Measurements from ENCODE around the gene ARMS2. TPM values are rescaled to one million over a fixed set of nuclear protein-coding genes. Genes with fewer than 3 reads are reported as not detected.
A peak's percentile ranks its signal among the peaks of the same experiment; 100 is the strongest.

Gene ARMS2
- total RNA-seq, 1 donor from 2014 or later, result not detected

DNA sequence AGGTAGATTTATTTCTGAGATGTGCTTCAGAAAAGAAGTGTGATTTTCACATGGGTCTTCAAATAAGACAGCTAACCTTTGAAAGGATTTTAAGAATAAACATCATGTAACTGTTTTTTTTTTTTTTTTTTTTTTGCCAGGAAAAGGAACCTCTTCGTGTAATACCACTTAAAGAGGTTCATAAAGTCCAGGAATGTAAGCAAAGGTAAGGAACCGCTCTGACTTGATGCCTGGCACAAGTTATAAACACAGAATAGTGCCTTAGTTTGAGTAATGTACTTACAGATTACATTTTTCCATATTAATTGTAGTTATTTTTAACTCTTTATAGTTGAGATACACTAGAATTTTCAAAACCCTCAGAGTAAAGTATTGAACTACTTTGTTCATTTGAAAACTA is 30.4 kb upstream of the ARMS2 start:
- Histone ChIP-seq H3K27me3 (ENCODE audit: control insufficient read depth, insufficient read depth, low read length) (no peaks in the 10 kb centered on the region), H3K36me3 (ENCODE audit: control insufficient read depth, insufficient read depth, low read length) (peaks cover 4% of the 10 kb centered on the region), H3K4me3 (ENCODE audit: low read depth, low read length) (no peak overlapping the region)
- DNase-seq (ENCODE audit: low read depth), result no peak
- no peak for FAIRE-seq
- no peak for TF ChIP-seq CTCF (IDR thresholded peaks at IDR 0.05; ENCODE audit: insufficient read depth, low read length, severe bottlenecking)

DNA sequence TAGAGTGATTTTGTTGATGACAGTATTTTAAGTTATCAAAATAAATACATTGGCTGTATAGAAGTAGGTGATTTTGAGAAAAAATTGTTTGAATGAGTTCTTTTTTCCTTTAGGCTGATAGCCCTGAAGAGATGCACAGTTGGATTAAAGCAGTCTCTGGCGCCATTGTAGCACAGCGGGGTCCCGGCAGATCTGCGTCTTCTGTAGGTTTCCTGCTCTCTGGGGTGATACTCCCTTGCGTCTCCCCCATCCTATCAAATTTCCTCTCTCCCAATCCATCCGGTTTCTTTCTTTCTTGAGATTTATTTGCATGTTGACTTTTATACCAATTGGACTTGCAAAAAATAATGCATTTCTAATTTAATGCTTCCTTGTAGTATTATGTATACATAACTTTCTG is 27.6 kb upstream of the ARMS2 start:
- Histone ChIP-seq H3K36me3 (ENCODE audit: control insufficient read depth, insufficient read depth, low read length) (peaks cover 10% of the 10 kb centered on the region), H3K27me3 (ENCODE audit: control insufficient read depth, insufficient read depth, low read length) (no peaks in the 10 kb centered on the region), H3K4me3 (ENCODE audit: low read depth, low read length) (no peak overlapping the region)
- no peak for TF ChIP-seq CTCF (IDR thresholded peaks at IDR 0.05; ENCODE audit: insufficient read depth, low read length, severe bottlenecking)
- FAIRE-seq (no peak), DNase-seq (ENCODE audit: low read depth) (no peak)

GRCh38 chr10:122427280-122427679 is 27.2 kb upstream of the ARMS2 start:
- Histone ChIP-seq H3K36me3 (ENCODE audit: control insufficient read depth, insufficient read depth, low read length) (peaks cover 10% of the 10 kb centered on the region), H3K27me3 (ENCODE audit: control insufficient read depth, insufficient read depth, low read length) (no peaks in the 10 kb centered on the region), H3K4me3 (ENCODE audit: low read depth, low read length) (no peak overlapping the region)
- TF ChIP-seq CTCF (IDR thresholded peaks at IDR 0.05; ENCODE audit: insufficient read depth, low read length, severe bottlenecking), result no peak
- no peak for FAIRE-seq
- DNase-seq (ENCODE audit: low read depth), result no peak

GRCh38 chr10:122435212-122435827 is 19.1 kb upstream of the ARMS2 start:
- TF ChIP-seq CTCF (IDR thresholded peaks at IDR 0.05; ENCODE audit: insufficient read depth, low read length, severe bottlenecking), result no peak
- H3K27me3 ChIP-seq (ENCODE audit: control insufficient read depth, insufficient read depth, low read length), result no peaks in the 10 kb centered on the region
- no peak overlapping the region for H3K4me3 ChIP-seq (ENCODE audit: low read depth, low read length)
- H3K36me3 ChIP-seq (ENCODE audit: control insufficient read depth, insufficient read depth, low read length), result no peaks in the 10 kb centered on the region
- FAIRE-seq (no peak), DNase-seq (ENCODE audit: low read depth) (peak; percentile 49)

- Histone ChIP-seq H3K36me3 (ENCODE audit: control insufficient read depth, insufficient read depth, low read length) (no peaks in the 10 kb centered on the region), H3K4me3 (ENCODE audit: low read depth, low read length) (no peak overlapping the region), H3K27me3 (ENCODE audit: control insufficient read depth, insufficient read depth, low read length) (no peaks in the 10 kb centered on the region)
- peak; percentile 64 for FAIRE-seq
- peak; percentile 76 for DNase-seq (ENCODE audit: low read depth)
- TF ChIP-seq CTCF (IDR thresholded peaks at IDR 0.05; ENCODE audit: insufficient read depth, low read length, severe bottlenecking), result no peak
These were observed 12.5 kb upstream of the ARMS2 start for GRCh38 chr10:122441961-122442360.

DNA sequence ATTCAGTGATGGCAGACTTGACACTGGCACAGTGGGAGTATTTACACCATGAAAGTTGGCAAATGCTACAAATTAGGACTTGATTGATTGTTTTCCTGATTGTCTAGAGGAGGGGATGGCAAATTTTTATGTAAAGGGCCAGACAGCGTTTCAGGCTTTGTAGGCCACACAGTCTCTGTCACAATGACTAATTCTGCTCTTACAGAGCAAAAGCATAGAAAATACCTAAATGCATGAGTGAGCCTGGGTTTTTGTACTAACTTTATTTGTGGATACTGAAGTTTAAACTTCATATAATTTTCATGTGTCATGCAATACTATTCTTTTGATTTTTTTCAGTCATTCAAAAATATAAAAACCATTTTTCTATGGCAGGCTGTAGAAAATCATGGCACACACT is 9.0 kb upstream of the ARMS2 start:
- no peaks in the 10 kb centered on the region for H3K27me3 ChIP-seq (ENCODE audit: control insufficient read depth, insufficient read depth, low read length)
- FAIRE-seq (no peak), DNase-seq (ENCODE audit: low read depth) (no peak)
- TF ChIP-seq CTCF (IDR thresholded peaks at IDR 0.05; ENCODE audit: insufficient read depth, low read length, severe bottlenecking), result no peak
- H3K4me3 ChIP-seq (ENCODE audit: low read depth, low read length), result no peak overlapping the region
- H3K36me3 ChIP-seq (ENCODE audit: control insufficient read depth, insufficient read depth, low read length), result no peaks in the 10 kb centered on the region
